GM03348 (cell line): Measurements from ENCODE around the gene KLHL40.

Source experiments
- DNase-seq: peaks from one replicate; pipeline ENCODE4 v3.0.0; 2012; ENCODE audit warnings: low spot score

KLHL40 gene

DNA sequence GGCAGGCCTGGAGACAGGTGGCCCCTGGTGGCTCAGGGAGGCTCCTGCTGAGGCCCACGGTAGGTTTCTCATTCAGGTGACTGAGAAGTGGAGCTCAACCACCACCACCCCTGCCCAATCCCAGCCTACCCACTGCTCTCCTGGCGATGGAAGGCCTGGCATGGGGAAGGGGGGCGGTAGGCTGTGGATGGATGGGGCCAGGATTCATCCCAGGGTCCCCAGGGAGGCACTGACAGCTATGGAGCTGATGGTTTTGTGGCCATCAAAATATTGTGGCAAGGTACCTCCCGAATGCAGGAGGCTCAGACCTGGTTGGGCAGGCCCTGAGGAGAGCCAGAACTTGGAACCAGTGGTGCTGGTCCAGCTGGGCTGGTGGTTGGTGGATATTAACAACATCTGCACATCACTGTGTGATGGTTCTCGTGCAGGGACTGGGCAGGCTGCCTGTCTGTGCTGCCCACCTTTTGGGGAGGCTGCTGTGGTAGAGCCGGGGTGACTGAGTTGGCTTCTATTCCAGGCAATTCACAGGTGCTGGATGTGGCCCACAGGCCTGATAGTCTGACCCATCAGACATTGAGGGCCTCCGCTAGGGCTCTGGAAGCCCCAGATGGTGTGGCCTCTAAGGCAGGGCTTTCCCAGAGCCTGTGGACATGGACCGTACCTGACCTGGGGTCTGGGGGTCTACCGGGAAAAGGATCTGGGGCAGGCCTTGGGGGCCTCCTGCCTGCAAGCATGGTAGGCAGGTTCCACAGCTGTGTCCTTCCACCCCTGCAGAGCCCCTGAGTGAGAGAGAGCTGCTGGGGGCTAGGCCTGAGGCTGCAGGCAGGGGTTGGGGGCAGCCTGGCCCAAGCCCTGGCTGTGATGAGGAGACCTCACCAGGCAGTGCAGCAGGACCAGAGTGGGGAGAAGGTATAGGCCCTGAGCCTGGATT, 28.4 kb upstream of the KLHL40 start:
- DNase-seq = peak; percentile 6

GRCh38 chr3:42657675-42658074, 27.7 kb upstream of the KLHL40 start:
- DNase-seq = no peak

DNA sequence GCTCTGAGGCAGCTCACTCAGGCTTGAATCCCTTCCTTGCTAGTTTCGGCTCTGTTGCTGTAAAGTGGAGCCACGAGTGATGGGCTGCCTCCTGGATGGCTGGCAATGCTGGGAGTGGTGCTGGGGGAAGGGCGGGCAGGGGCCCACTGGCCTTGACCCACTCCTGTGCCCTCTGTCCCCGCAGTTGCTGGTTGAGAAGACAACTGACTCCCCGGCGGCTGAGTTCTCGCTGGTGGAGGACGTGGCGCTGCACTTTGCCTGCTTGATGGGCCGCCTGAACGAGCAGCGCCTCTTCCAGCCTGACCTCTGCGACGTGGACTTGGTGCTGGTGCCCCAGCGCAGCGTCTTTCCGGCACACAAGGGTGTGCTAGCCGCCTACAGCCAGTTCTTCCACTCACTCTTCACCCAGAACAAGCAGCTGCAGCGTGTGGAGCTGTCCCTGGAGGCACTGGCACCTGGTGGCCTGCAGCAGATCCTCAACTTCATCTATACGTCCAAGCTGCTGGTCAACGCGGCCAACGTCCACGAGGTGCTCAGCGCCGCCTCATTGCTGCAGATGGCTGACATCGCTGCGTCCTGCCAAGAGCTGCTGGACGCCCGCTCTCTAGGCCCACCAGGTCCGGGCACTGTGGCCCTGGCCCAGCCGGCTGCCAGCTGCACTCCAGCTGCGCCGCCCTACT, 27.1 kb upstream of the KLHL40 start:
- no peak for DNase-seq

- no peak for DNase-seq
These were observed 26.5 kb upstream of the KLHL40 start for GRCh38 chr3:42658771-42659390.

DNA sequence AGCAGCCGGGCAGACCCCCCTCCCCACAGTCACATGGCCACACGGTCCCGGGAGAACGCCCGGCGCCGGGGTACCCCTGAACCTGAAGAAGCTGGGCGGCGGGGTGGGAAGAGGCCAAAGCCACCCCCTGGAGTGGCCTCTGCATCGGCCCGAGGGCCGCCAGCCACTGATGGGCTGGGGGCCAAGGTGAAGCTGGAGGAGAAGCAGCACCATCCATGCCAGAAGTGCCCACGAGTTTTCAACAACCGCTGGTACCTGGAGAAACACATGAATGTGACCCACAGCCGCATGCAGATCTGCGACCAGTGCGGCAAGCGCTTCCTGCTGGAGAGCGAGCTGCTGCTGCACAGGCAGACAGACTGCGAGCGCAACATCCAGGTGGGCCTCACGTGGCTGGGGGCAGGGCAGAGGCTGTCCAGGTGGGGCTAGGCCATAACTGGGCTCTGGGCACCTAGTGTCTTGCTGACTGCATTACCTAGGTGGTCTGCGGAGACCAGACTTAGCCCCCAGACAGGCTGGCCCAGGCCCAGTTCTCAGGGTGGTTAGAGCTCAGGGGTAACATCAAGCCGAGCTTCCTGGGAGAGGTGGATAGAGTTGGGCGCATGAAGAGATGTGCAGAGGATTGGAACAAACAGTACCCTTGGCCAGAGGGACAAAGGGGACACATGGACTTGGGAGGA, 25.7 kb upstream of the KLHL40 start:
- no peak for DNase-seq

DNA sequence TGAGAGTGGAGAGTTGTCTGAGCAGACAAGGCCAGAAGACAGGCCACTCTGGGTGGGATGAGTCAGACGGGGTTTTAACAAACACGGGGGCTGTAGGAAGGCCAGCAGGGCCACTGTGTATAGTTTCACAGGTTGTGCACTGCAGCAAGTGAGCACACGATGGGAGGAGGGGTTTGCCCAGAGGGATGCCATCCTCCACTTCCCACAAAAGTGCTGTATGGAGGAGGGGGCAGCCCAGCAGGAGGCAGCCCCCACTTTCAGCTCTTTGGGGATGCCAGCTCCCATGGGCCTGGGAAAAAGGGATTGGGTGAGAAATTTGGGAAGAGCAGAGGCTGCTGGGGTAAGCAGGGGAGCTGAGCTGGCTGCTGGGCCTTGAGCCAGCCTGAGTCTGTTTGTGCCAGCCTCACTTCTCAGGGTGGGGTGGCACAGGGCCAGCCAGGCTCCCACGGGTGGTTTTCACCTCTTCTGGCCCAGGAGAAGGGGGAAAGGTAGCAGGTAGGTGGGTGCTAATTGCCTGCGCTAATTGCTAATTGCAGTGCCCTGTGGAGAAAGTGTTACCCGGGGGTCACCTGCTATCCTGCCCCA, 25.1 kb upstream of the KLHL40 start:
- DNase-seq = no peak

- peak; percentile 5 for DNase-seq
These were observed 24.4 kb upstream of the KLHL40 start for GRCh38 chr3:42660898-42661297.

DNA sequence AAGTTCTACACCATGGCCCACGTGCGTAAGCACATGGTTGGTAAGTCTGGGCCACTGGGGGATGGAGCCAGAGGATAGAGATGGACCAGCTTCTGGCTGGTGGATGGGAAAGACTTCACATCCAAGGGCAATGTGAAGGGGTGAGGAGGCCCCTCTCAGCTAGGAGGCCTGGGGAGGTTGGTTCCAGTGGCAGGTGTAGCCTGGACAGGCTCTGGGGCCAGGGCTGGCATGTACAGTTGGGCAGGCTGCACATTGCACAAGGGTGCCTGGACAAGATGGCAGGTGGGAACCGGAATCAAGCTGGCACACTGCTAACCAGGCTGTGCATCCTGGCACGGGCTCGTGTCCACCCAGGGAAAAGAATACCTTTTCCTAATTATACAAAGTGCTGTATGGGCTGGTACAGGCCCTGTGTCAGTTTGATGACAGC, 23.7 kb upstream of the KLHL40 start:
- no peak for DNase-seq

- no peak for DNase-seq
These were observed 23.1 kb upstream of the KLHL40 start for GRCh38 chr3:42662037-42662812.

- peak; percentile 7 for DNase-seq
These were observed 22.4 kb upstream of the KLHL40 start for GRCh38 chr3:42662813-42663535.

DNA sequence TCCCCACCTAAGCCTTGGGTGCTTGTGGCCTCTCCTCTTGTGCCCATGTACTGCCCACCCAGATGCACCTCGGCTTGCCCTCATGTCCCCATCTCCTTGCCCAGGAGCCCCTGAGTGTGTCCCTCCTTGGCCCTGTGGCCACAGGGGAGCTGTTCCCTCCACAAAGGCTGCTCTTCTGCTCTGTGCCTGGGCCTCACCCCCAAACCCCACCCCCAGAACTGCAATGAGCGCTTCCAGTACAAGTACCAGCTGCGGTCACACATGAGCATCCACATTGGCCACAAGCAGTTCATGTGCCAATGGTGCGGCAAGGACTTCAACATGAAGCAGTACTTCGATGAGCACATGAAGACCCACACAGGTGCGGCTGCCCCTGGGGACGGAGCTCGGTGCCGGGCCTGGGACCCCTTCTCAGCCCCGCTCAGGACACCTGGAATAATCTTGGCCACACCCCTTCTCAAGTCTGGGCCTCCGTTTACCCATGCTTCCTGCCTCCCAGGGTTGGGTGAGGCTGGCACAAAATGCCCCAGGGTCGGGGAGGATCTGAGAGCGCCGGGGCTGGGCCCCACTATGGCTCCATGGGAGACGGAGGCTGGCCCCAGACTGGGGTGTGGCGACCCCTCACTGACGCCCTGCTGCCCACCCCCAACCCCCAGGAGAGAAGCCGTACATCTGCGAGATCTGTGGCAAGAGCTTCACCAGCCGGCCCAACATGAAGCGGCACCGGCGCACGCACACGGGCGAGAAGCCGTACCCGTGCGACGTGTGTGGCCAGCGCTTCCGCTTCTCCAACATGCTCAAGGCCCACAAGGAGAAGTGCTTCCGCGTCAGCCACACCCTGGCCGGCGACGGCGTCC, 21.5 kb upstream of the KLHL40 start:
- DNase-seq = peak; percentile 9

- DNase-seq = peak; percentile 7
These were observed 20.9 kb upstream of the KLHL40 start for GRCh38 chr3:42664438-42664803.

DNA sequence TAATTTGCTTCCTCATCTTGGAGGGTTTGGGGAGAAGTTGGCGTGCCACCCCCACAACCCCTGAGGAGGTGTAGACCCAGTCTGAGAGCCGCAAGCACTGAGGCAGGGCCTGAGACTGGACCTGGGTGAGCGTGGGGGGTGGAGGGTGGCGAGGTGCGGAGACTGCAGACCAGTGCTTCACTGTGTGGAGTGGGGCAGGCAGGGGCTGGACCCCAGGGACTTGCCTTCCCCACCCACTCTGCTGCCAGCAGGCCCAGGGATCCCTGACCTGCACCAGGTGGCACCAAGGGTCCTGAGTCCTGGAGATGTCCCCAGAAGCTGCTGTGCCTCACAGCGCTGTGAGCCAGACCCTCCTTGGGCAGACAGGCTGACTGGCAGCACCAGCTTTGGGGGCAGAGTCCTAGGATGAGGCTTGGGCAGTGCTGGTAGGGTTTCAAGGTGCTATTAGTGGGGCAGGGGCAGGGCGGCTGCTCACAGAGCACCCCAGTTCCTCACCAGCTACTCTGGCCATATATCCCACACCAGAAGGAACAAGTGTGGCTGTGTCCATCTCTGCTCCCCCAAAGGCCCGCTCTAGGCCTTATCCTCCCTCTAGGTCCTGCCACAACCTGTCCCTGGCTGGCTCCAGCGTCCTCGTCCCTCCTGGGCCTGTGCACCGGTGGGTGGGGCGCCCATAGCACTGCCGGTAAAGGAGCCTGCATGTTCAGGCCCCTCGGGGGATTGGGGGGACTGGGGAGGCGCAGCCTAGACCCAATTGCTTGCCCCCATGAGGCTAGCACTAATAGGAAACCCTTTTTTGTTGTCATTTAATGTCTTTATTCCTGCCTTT, 20.1 kb upstream of the KLHL40 start:
- DNase-seq = peak; percentile 8

DNA sequence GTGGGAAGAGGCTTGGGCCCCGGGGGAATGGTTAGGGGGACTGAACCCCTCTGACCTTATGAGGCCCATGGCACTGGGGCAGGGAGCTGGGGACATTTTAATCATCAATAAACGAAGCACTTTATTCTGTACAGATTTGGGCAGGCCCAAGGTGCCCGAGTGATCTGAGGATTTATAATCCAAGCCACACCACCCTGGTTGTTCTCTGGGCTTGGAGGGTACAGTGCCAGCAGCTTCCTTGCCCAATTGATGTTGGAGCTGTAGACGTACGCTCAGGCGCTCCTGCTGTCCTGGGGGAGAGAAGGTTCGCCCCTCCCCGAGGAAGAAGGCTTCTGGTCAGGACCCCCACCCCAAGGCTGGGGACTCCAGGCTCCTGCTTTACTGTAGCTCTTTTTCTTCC, 19.3 kb upstream of the KLHL40 start:
- peak; percentile 11 for DNase-seq

DNA sequence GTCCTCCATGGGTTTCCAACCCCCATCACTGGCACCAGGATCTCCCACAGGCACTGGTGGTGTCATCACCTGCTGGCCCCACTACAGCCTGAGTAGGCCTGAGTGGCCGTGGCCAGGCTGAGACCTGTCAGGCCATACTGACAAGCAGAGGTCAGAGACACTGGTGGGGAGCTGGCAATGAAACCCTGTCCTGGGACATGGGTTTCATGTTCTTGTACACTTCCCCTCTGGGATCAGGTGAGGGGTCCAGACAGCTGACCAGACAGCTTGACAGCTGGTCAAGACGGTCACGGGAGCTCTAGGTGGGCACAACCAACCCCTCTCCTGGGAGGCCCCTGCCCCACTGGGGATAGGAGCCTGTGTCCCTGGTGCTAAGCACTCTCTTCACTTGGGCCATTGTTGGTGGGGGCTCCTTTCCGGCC, 18.7 kb upstream of the KLHL40 start:
- peak; percentile 6 for DNase-seq

DNA sequence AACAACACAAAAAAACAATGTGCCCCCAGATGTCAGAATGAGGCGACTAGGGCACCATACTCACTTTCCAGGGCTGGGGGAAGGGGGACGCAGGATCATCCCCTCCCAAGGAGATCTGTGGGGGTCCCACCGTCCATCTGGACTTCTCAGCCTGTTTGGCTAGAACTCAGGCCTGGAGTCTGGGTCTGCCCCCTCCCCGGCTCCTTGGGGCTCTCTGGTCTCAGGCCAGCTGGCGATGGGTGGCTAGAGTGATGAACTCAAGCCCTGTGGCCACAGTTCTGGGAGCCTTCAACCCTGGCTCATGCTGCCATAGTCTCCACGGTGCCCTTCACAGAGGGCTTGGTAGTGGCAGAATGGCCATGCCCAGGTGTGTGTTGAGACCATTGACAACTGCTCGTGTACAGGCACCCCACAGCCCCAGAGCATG, 18.2 kb upstream of the KLHL40 start:
- DNase-seq = peak; percentile 8

GRCh38 chr3:42667523-42668412, 17.6 kb upstream of the KLHL40 start:
- DNase-seq = peak; percentile 7

GRCh38 chr3:42668413-42668760, 16.9 kb upstream of the KLHL40 start:
- DNase-seq = peak; percentile 3
